DMS 273 treated with DMSO at 0.1 percent for 48 hours (cell line): ENCODE data around the gene FOSL2.

Experiments used
- DNase-seq: peaks from one replicate; lab custom pipeline; 2025; lab: John Stamatoyannopoulos, UW

FOSL2 gene

GRCh38 chr2:28375742-28376631 is 16.7 kb upstream of the FOSL2 start:
- no peak for DNase-seq

- no peak for DNase-seq
These were observed 15.4 kb upstream of the FOSL2 start for GRCh38 chr2:28377195-28377816.

GRCh38 chr2:28377984-28378678 is 14.5 kb upstream of the FOSL2 start:
- DNase-seq = no peak

GRCh38 chr2:28378679-28379584 is 13.7 kb upstream of the FOSL2 start:
- no peak for DNase-seq

- no peak for DNase-seq
These were observed 12.4 kb upstream of the FOSL2 start for GRCh38 chr2:28380219-28380618.

GRCh38 chr2:28381225-28382180 is 11.2 kb upstream of the FOSL2 start:
- DNase-seq = no peak

- DNase-seq = no peak
These were observed 9.9 kb upstream of the FOSL2 start for GRCh38 chr2:28382755-28383154.

- DNase-seq = no peak
These were observed 5.3 kb upstream of the FOSL2 start for GRCh38 chr2:28387082-28387960.

- DNase-seq = no peak
These were observed 3.0 kb upstream of the FOSL2 start for GRCh38 chr2:28389399-28390240.

GRCh38 chr2:28390241-28390745 is 2.4 kb upstream of the FOSL2 start:
- DNase-seq = peak; percentile 69

- no peak for DNase-seq
These were observed 1.7 kb upstream of the FOSL2 start for GRCh38 chr2:28390746-28391563.

GRCh38 chr2:28391564-28392296 is 928 bp upstream of the FOSL2 start:
- DNase-seq = peak; percentile 74

- DNase-seq = peak; percentile 11
These were observed 617 bp downstream of the FOSL2 start for GRCh38 chr2:28393114-28393836.

GRCh38 chr2:28394331-28394877 is 1.7 kb downstream of the FOSL2 start:
- DNase-seq = no peak

- DNase-seq = no peak
These were observed 2.3 kb downstream of the FOSL2 start for GRCh38 chr2:28394997-28395333.
